RPMI8226 (cell line): ENCODE data around the gene TDRD6.
A peak's percentile ranks its signal among the peaks of the same experiment; 100 is the strongest.
"Not testable (repeated sequence)": the region's sequence is repeated elsewhere in the genome, so short reads cannot be mapped to it uniquely, and the experiment has no call there.

ENCODE experiments used
- DNase-seq: peaks from one replicate; pipeline ENCODE4 v3.0.0-alpha.2; 2015

Gene TDRD6, protein sequence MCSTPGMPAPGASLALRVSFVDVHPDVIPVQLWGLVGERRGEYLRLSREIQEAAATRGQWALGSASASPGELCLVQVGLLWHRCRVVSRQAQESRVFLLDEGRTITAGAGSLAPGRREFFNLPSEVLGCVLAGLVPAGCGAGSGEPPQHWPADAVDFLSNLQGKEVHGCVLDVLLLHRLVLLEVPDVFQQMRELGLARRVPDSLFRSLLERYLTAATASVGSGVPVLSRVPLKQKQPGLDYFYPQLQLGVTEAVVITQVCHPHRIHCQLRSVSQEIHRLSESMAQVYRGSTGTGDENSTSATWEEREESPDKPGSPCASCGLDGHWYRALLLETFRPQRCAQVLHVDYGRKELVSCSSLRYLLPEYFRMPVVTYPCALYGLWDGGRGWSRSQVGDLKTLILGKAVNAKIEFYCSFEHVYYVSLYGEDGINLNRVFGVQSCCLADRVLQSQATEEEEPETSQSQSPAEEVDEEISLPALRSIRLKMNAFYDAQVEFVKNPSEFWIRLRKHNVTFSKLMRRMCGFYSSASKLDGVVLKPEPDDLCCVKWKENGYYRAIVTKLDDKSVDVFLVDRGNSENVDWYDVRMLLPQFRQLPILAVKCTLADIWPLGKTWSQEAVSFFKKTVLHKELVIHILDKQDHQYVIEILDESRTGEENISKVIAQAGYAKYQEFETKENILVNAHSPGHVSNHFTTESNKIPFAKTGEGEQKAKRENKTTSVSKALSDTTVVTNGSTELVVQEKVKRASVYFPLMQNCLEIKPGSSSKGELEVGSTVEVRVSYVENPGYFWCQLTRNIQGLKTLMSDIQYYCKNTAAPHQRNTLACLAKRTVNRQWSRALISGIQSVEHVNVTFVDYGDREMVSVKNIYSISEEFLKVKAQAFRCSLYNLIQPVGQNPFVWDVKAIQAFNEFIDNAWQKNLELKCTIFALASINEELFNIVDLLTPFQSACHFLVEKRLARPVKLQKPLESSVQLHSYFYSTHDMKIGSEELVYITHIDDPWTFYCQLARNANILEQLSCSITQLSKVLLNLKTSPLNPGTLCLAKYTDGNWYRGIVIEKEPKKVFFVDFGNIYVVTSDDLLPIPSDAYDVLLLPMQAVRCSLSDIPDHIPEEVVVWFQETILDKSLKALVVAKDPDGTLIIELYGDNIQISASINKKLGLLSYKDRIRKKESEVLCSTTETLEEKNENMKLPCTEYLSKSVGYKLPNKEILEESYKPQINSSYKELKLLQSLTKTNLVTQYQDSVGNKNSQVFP (N-terminal part only)

GRCh38 chr6:46687619-46688097, at the start of gene TDRD6:
Gene TDRD6, plus strand, starts transcription at chr6:46687885. Its CDS starts 244 bp downstream, at chr6:46688129.
- no peak for DNase-seq

- no peak for DNase-seq
These were observed 49.8 kb upstream of the TDRD6 start for GRCh38 chr6:46637933-46638332.

DNA sequence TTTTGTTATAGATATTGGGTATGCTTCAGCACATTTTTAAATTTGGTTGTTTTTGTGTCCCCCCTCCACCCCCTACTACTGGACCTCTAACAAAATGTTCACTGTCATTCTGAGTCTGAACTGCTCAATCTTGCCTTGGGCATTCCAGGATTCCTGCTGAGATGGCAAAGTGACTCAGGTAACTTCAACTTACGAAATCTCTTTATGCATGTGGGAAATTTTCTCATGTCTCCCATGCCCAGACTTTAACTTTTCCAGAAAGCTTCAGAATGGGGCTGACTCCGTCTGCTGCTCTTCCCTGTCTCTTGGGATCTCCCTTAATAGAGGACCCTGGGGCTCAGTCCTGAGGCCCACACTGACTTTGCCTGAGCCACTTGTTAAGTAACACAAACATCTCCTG, 49.0 kb upstream of the TDRD6 start:
- no peak for DNase-seq

- DNase-seq = no peak
These were observed 44.5 kb upstream of the TDRD6 start for GRCh38 chr6:46642928-46643751.

- DNase-seq = no peak
These were observed 42.4 kb upstream of the TDRD6 start for GRCh38 chr6:46645265-46645664.

GRCh38 chr6:46648108-46648507, 39.6 kb upstream of the TDRD6 start:
- not testable (repeated sequence) for DNase-seq

- no peak for DNase-seq
These were observed 38.7 kb upstream of the TDRD6 start for GRCh38 chr6:46648869-46649492.

DNA sequence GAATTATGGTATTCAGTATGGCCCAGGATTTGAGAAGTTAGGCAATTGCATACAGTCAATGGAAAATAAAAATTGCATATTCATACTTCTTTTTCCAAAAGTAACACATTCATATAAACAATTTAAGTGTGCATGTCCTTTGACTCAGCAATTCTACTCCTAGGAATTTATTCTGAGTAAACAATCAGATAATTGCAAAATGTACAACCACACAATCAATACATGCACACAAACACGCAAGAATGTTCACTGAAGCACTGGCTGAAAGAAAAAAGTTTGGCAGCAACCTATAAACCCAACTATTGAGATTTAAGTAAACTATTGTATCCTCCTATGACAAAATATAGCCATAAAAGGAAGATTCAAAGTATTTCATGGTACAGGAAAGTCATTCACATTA, 36.7 kb upstream of the TDRD6 start:
- no peak for DNase-seq

DNA sequence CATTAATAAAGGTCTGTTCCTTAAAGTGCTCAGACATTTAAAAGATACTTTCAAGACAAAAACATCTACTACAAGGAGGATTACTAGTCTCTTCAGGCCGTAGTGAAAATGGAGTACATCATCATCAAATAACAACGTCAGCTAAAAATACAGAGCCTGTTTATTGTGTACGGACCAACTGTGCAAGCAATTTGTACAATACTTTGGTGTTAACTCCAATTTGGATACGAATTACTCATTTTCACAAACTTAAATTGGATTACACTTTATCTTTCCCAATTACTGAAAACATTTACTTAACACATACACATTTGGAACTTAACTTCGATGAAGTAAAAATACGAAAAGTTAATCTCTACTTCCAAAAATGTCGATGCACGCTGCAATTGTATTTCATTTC, 35.9 kb upstream of the TDRD6 start:
- DNase-seq = no peak

DNA sequence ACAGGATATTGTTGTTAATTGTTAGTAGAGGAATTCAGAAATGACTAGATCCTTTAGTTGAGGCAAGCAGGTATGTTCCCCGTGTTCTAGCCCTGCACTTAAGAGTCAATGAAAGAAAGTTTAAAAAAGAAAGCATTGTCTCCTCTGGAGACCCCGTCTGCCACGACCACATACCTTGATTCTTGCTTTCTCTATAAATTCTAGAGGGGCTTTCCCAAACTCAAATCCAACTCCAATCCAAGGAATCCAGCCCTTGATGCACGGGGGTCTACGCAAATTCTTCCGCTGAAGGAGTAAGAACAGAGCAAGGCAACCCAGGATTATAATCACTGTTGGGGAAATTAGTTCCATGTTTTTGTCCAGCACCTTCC, 35.5 kb upstream of the TDRD6 start:
- DNase-seq = no peak

- DNase-seq = peak; percentile 84
These were observed 34.9 kb upstream of the TDRD6 start, which contains the start of the genes CYP39A1 and SLC25A27 for GRCh38 chr6:46652603-46653438. Gene CYP39A1, minus strand, starts transcription at chr6:46652818. Its CDS starts 236 bp downstream, at chr6:46652582. Gene SLC25A27, plus strand, starts transcription at chr6:46652975. Its CDS starts 218 bp downstream, at chr6:46653193.

GRCh38 chr6:46653439-46654195, 34.1 kb upstream of the TDRD6 start:
- DNase-seq = no peak

GRCh38 chr6:46655803-46656202, 31.9 kb upstream of the TDRD6 start:
- no peak for DNase-seq

DNA sequence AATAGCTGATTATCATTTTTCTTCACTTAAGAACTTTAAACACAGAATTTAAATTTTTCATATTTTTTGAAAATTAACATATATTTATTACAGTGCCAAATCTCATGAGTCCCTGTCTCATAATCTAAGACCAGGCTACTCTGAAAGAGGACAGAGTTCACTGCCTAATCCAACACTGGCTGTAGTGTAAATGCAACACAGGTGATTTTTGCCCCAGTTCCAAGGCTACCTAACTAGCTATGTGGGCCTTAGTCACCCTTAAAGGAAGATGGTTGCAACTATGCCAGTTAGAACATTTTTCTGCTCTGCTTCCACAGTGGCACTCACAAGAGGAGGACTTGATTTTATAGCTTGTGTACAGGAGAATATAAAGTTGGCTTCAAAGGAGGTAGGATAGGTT, 30.0 kb upstream of the TDRD6 start:
- no peak for DNase-seq

GRCh38 chr6:46661483-46661882, 26.2 kb upstream of the TDRD6 start:
- no peak for DNase-seq

DNA sequence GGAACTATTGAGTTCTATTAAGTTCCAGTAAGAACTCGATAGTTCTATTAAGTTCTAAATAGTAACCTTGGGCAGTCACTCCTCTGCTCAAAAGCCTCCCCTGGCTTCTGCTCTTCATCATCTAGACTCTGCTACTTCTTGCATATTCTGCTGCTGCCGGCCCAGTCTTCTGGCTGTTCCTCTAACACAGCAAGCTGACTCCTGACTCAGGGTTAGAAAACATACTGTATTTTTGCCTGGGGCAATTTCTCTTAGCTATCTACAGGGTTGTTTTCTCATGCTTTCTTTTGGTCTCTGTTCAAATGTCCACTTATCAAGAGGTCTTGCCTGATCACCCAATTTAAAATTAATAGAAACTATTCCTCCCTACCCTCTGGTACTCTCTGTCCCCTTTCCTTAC, 20.3 kb upstream of the TDRD6 start:
- DNase-seq = no peak

- DNase-seq = no peak
These were observed 13.3 kb upstream of the TDRD6 start for GRCh38 chr6:46674410-46674809.

- DNase-seq = no peak
These were observed 10.9 kb upstream of the TDRD6 start for GRCh38 chr6:46676604-46677313.

- no peak for DNase-seq
These were observed 10.4 kb upstream of the TDRD6 start for GRCh38 chr6:46677314-46677654.
